SJSA1 (cell line): ENCODE results near the gene TSPAN19. TPM values are rescaled to one million over a fixed set of nuclear protein-coding genes. Genes with fewer than 3 reads are reported as not detected.

Source experiments
- DNase-seq, 2 experiments: peaks; one replicate each; pipeline ENCODE4 v3.0.0-alpha.2; 2015 to 2020; ENCODE audit warnings: low spot score in 2 of 2, low read depth in 1 of 2
- H3K27ac ChIP-seq: fragments of 250-450 bp; sonication (Bioruptor Pico); 2 replicates; pipeline ENCODE4 v1.5.1; 2020; ENCODE audit warnings: mild to moderate bottlenecking, moderate library complexity
- H3K27me3 ChIP-seq: fragments of 250-450 bp; sonication (Bioruptor Pico); replicated peaks from 2 replicates; pipeline ENCODE4 v1.5.1; 2020; ENCODE audit warnings: mild to moderate bottlenecking, moderate library complexity
- H3K36me3 ChIP-seq: fragments of 250-450 bp; sonication (Bioruptor Pico); 2 replicates; pipeline ENCODE4 v1.5.1; 2020; ENCODE audit warnings: mild to moderate bottlenecking
- H3K4me1 ChIP-seq: fragments of 250-450 bp; sonication (Bioruptor Pico); replicated peaks from 2 replicates; pipeline ENCODE4 v1.6.1; 2021; ENCODE audit warnings: mild to moderate bottlenecking
- H3K4me3 ChIP-seq: fragments of 250-450 bp; sonication (Bioruptor Pico); 2 replicates; pipeline ENCODE4 v1.5.1; 2020; ENCODE audit warnings: mild to moderate bottlenecking
- H3K9me3 ChIP-seq: fragments of 250-450 bp; sonication (Bioruptor Pico); replicated peaks from 2 replicates; pipeline ENCODE4 v1.5.1; 2020; ENCODE audit warnings: mild to moderate bottlenecking
- total RNA-seq: library from RNA; depleted of rRNA; stranded (reverse); fragments of >200 nt; shearing (Covaris generic); gene quantifications from 2 replicates; pipeline ENCODE4 v1.2.3, GENCODE V29; 2014; rRNA removed

TSPAN19 gene
- total RNA-seq, 1 experiment from 2014 or later = not detected

GRCh38 chr12:84986117-84986516 is 50.0 kb downstream of the TSPAN19 start:
- DNase-seq = no peak
- H3K27ac ChIP-seq = no peak overlapping the region
- H3K9me3 ChIP-seq = no peaks in the 10 kb centered on the region
- H3K4me3 ChIP-seq = no peak overlapping the region
- H3K27me3 ChIP-seq = no peaks in the 10 kb centered on the region
- H3K36me3 ChIP-seq = no peaks in the 10 kb centered on the region
- no peaks in the 10 kb centered on the region for H3K4me1 ChIP-seq

- no peak for DNase-seq
- Histone ChIP-seq H3K9me3 (no peaks in the 10 kb centered on the region), H3K4me3 (no peak overlapping the region)
These were observed 52.8 kb downstream of the TSPAN19 start for GRCh38 chr12:84983289-84983688.

GRCh38 chr12:84982888-84983287 is 53.2 kb downstream of the TSPAN19 start:
- H3K4me3 ChIP-seq = no peak overlapping the region

More at GRCh38 chr12:84983289-84983688, 52.8 kb downstream of the TSPAN19 start:
- H3K4me1 ChIP-seq = no peaks in the 10 kb centered on the region
- H3K36me3 ChIP-seq = no peaks in the 10 kb centered on the region
- no peaks in the 10 kb centered on the region for H3K27me3 ChIP-seq
- H3K27ac ChIP-seq = no peak overlapping the region

GRCh38 chr12:84978921-84979320 is 57.2 kb downstream of the TSPAN19 start:
- no peaks in the 10 kb centered on the region for H3K4me1 ChIP-seq
- no peaks in the 10 kb centered on the region for H3K9me3 ChIP-seq
- no peak overlapping the region for H3K27ac ChIP-seq
- no peaks in the 10 kb centered on the region for H3K36me3 ChIP-seq
- no peak overlapping the region for H3K4me3 ChIP-seq
- no peaks in the 10 kb centered on the region for H3K27me3 ChIP-seq
- DNase-seq = no peak

More at GRCh38 chr12:84982888-84983287, 53.2 kb downstream of the TSPAN19 start:
- Histone ChIP-seq H3K27me3 (no peaks in the 10 kb centered on the region), H3K27ac (no peak overlapping the region), H3K4me1 (no peaks in the 10 kb centered on the region), H3K36me3 (no peaks in the 10 kb centered on the region), H3K9me3 (no peaks in the 10 kb centered on the region)
- no peak for DNase-seq

- no peaks in the 10 kb centered on the region for H3K27me3 ChIP-seq
- H3K36me3 ChIP-seq = no peaks in the 10 kb centered on the region
- no peak overlapping the region for H3K27ac ChIP-seq
- H3K4me3 ChIP-seq = no peak overlapping the region
- no peaks in the 10 kb centered on the region for H3K4me1 ChIP-seq
- no peaks in the 10 kb centered on the region for H3K9me3 ChIP-seq
- no peak for DNase-seq
These were observed 59.9 kb downstream of the TSPAN19 start for GRCh38 chr12:84976133-84976532.

- no peak for DNase-seq
- H3K9me3 ChIP-seq = no peaks in the 10 kb centered on the region
- no peaks in the 10 kb centered on the region for H3K4me1 ChIP-seq
- no peaks in the 10 kb centered on the region for H3K36me3 ChIP-seq
- H3K27ac ChIP-seq = no peak overlapping the region
- H3K4me3 ChIP-seq = no peak overlapping the region
- no peaks in the 10 kb centered on the region for H3K27me3 ChIP-seq
These were observed 61.8 kb downstream of the TSPAN19 start for GRCh38 chr12:84974155-84974815.

- no peaks in the 10 kb centered on the region for H3K4me1 ChIP-seq
- H3K27ac ChIP-seq = no peak overlapping the region
- no peaks in the 10 kb centered on the region for H3K27me3 ChIP-seq
- H3K36me3 ChIP-seq = no peaks in the 10 kb centered on the region
- H3K4me3 ChIP-seq = no peak overlapping the region
- DNase-seq = no peak
- no peaks in the 10 kb centered on the region for H3K9me3 ChIP-seq
These were observed 63.1 kb downstream of the TSPAN19 start for GRCh38 chr12:84973026-84973425.

GRCh38 chr12:84969226-84969625 is 66.9 kb downstream of the TSPAN19 start:
- Histone ChIP-seq H3K4me1 (no peaks in the 10 kb centered on the region), H3K9me3 (no peaks in the 10 kb centered on the region), H3K4me3 (no peak overlapping the region), H3K27ac (no peak overlapping the region), H3K36me3 (no peaks in the 10 kb centered on the region), H3K27me3 (no peaks in the 10 kb centered on the region)
- DNase-seq = no peak

Other genes starting within 250 kb of the TSPAN19 start
- gene SLC6A15, start 123.5 kb downstream of the TSPAN19 start, total RNA-seq = 0.16 and 0.18 TPM in 2 replicates
- not detected in 2 replicates for gene LRRIQ1, start 74 bp upstream of the TSPAN19 start, total RNA-seq
- gene ALX1, start 243.9 kb upstream of the TSPAN19 start, total RNA-seq = not detected in 2 replicates